AG09319 (cell line): ENCODE results near the gene HSD3B1.

Source experiments
- DNase-seq: peaks from one replicate; pipeline ENCODE4 v3.0.0-alpha.2; 2010; ENCODE audit warnings: low read depth; ENCODE audit errors: extremely low read depth
- CTCF ChIP-seq: IDR thresholded peaks from 2 replicates; pipeline ENCODE4 v1.5.1; 2011; ENCODE audit warnings: low read depth, mild to moderate bottlenecking, inconsistent platforms, low read length, moderate library complexity

Gene HSD3B1

GRCh38 chr1:119480175-119480574 lies 26.8 kb upstream of the HSD3B1 start:
- DNase-seq: no peak
- no peak for TF ChIP-seq CTCF

GRCh38 chr1:119481951-119482350 lies 25.1 kb upstream of the HSD3B1 start:
- TF ChIP-seq CTCF: no peak

GRCh38 chr1:119482517-119483425 lies 24.2 kb upstream of the HSD3B1 start:
- TF ChIP-seq CTCF: no peak
- no peak for DNase-seq

More at GRCh38 chr1:119481951-119482350, 25.1 kb upstream of the HSD3B1 start:
- no peak for DNase-seq

- DNase-seq: no peak
- no peak for TF ChIP-seq CTCF
Observed at GRCh38 chr1:119483441-119484200, 23.4 kb upstream of the HSD3B1 start.

GRCh38 chr1:119485201-119485600 lies 21.8 kb upstream of the HSD3B1 start:
- no peak for DNase-seq
- TF ChIP-seq CTCF: no peak

GRCh38 chr1:119488216-119488615 lies 18.8 kb upstream of the HSD3B1 start:
- no peak for DNase-seq
- TF ChIP-seq CTCF: no peak

- DNase-seq: no peak
- TF ChIP-seq CTCF: no peak
Observed at GRCh38 chr1:119489201-119489600, 17.8 kb upstream of the HSD3B1 start.
